HG03097 (cell line): ENCODE results near the gene UGGT2.
"Not testable (repeated sequence)": the region's sequence is repeated elsewhere in the genome, so short reads cannot be mapped to it uniquely, and the experiment has no call there.

Experiments used
- ATAC-seq: cut with Tn5 transposase; IDR thresholded peaks from one replicate; pipeline ENCODE4 v1.9.1; 2021; ENCODE audit not compliant: unreplicated experiment, low FRiP score

Gene UGGT2

GRCh38 chr13:96052656-96053002, 572 bp downstream of the UGGT2 start:
- ATAC-seq: peak; percentile 54

- not testable (repeated sequence) for ATAC-seq
These were observed 1.3 kb downstream of the UGGT2 start for GRCh38 chr13:96051946-96052345.

- not testable (repeated sequence) for ATAC-seq
These were observed 1.7 kb downstream of the UGGT2 start for GRCh38 chr13:96051491-96051890.

- not testable (repeated sequence) for ATAC-seq
These were observed 2.2 kb downstream of the UGGT2 start for GRCh38 chr13:96050955-96051354.

- ATAC-seq: not testable (repeated sequence)
These were observed 6.6 kb downstream of the UGGT2 start for GRCh38 chr13:96046449-96047126.

GRCh38 chr13:96044238-96044637, 9.0 kb downstream of the UGGT2 start:
- no peak for ATAC-seq

GRCh38 chr13:96041326-96042110, 11.7 kb downstream of the UGGT2 start:
- no peak for ATAC-seq

GRCh38 chr13:96036515-96036914, 16.7 kb downstream of the UGGT2 start:
- no peak for ATAC-seq

- no peak for ATAC-seq
These were observed 18.5 kb downstream of the UGGT2 start for GRCh38 chr13:96034662-96035061.

GRCh38 chr13:96033220-96034015, 19.8 kb downstream of the UGGT2 start:
- ATAC-seq: no peak

- ATAC-seq: peak; percentile 65
These were observed 20.5 kb downstream of the UGGT2 start for GRCh38 chr13:96032717-96033116.

- ATAC-seq: no peak
These were observed 24.2 kb downstream of the UGGT2 start for GRCh38 chr13:96029002-96029401.

- ATAC-seq: no peak
These were observed 25.7 kb downstream of the UGGT2 start for GRCh38 chr13:96027496-96027895.

GRCh38 chr13:96025283-96025682, 27.9 kb downstream of the UGGT2 start:
- ATAC-seq: no peak

- no peak for ATAC-seq
These were observed 32.3 kb downstream of the UGGT2 start for GRCh38 chr13:96020931-96021330.

- no peak for ATAC-seq
These were observed 33.0 kb downstream of the UGGT2 start for GRCh38 chr13:96020155-96020575.

GRCh38 chr13:96018135-96018534, 35.1 kb downstream of the UGGT2 start:
- no peak for ATAC-seq

- no peak for ATAC-seq
These were observed 41.8 kb downstream of the UGGT2 start for GRCh38 chr13:96011291-96011872.

- ATAC-seq: no peak
These were observed 49.9 kb downstream of the UGGT2 start for GRCh38 chr13:96003304-96003703.

GRCh38 chr13:96002322-96003131, 50.7 kb downstream of the UGGT2 start:
- no peak for ATAC-seq
